H9 (cell line): ENCODE results near the gene SPIN3. TPM values are rescaled to one million over a fixed set of nuclear protein-coding genes. Genes with fewer than 3 reads are reported as not detected.

Experiments
- DNase-seq: peaks from one replicate; pipeline ENCODE4 v3.0.0-alpha.2; 2017
- H2AFZ ChIP-seq: one replicate; pipeline ENCODE4 v1.6.1; 2013; ENCODE audit warnings: mild to moderate bottlenecking, low read length, control low read depth, moderate library complexity
- H2AK5ac ChIP-seq: 2 replicates; pipeline ENCODE4 v1.6.1; 2013; ENCODE audit warnings: low read length, control low read depth, mixed read lengths; ENCODE audit not compliant: insufficient read length
- H2BK120ac ChIP-seq: one replicate; pipeline ENCODE4 v1.6.1; 2013; ENCODE audit warnings: low read depth, mild to moderate bottlenecking, low read length, control low read depth, inconsistent platforms; ENCODE audit not compliant: poor library complexity, severe bottlenecking
- H2BK12ac ChIP-seq: 2 replicates; pipeline ENCODE4 v1.6.1; 2013; ENCODE audit warnings: low read length, control low read depth, mixed read lengths, low read depth; ENCODE audit not compliant: insufficient read length
- H2BK15ac ChIP-seq: 2 replicates; pipeline ENCODE4 v1.6.1; 2013; ENCODE audit warnings: low read depth, low read length, control low read depth
- H2BK20ac ChIP-seq: one replicate; pipeline ENCODE4 v1.6.1; 2013; ENCODE audit warnings: low read depth, mild to moderate bottlenecking, low read length, control low read depth, inconsistent platforms; ENCODE audit not compliant: poor library complexity, severe bottlenecking
- H2BK5ac ChIP-seq: 2 replicates; pipeline ENCODE4 v1.6.1; 2013; ENCODE audit warnings: low read length, control low read depth, mixed read lengths; ENCODE audit not compliant: insufficient read length
- H3K14ac ChIP-seq: 2 replicates; pipeline ENCODE4 v1.6.1; 2013; ENCODE audit warnings: low read length, control low read depth; ENCODE audit not compliant: insufficient read depth
- H3K18ac ChIP-seq: 2 replicates; pipeline ENCODE4 v1.6.1; 2013; ENCODE audit warnings: low read depth, mild to moderate bottlenecking, mixed read lengths, low read length, control low read depth; ENCODE audit not compliant: insufficient read length
- H3K23ac ChIP-seq: 2 replicates; pipeline ENCODE4 v1.6.1; 2013; ENCODE audit warnings: low read length, control low read depth, mixed read lengths, low read depth; ENCODE audit not compliant: insufficient read length
- H3K23me2 ChIP-seq: 2 replicates; pipeline ENCODE4 v1.6.1; 2013; ENCODE audit warnings: low read depth, mild to moderate bottlenecking, mixed read lengths, low read length, control low read depth; ENCODE audit not compliant: insufficient read length, poor library complexity, severe bottlenecking
- H3K27ac ChIP-seq: 2 replicates; pipeline ENCODE4 v1.5.1; 2013; ENCODE audit warnings: low read length, control low read depth, mixed read lengths, low read depth; ENCODE audit not compliant: insufficient read length
- H3K27me3 ChIP-seq: 2 replicates; pipeline ENCODE4 v1.6.1; 2013; ENCODE audit warnings: low read length, control low read depth, inconsistent platforms; ENCODE audit not compliant: insufficient read depth
- H3K4ac ChIP-seq: 2 replicates; pipeline ENCODE4 v1.6.1; 2013; ENCODE audit warnings: low read depth, mild to moderate bottlenecking, control low read depth, inconsistent platforms, low read length, moderate library complexity
- H3K4me1 ChIP-seq: 2 replicates; pipeline ENCODE4 v1.6.1; 2013; ENCODE audit warnings: low read length, control low read depth, inconsistent platforms; ENCODE audit not compliant: insufficient read depth
- H3K4me2 ChIP-seq: 2 replicates; pipeline ENCODE4 v1.6.1; 2013; ENCODE audit warnings: low read length, control low read depth, mixed read lengths; ENCODE audit not compliant: insufficient read length, insufficient read depth
- H3K56ac ChIP-seq: 2 replicates; pipeline ENCODE4 v1.6.1; 2013; ENCODE audit warnings: low read depth, mild to moderate bottlenecking, mixed read lengths, low read length, control low read depth; ENCODE audit not compliant: insufficient read length
- H3K79me1 ChIP-seq: 2 replicates; pipeline ENCODE4 v1.6.1; 2013; ENCODE audit warnings: low read depth, mild to moderate bottlenecking, moderate library complexity, low read length, control low read depth, inconsistent platforms; ENCODE audit not compliant: insufficient read depth, poor library complexity, severe bottlenecking
- H3K79me2 ChIP-seq: 2 replicates; pipeline ENCODE4 v1.6.1; 2013; ENCODE audit warnings: low read length, control low read depth, inconsistent platforms; ENCODE audit not compliant: insufficient read depth
- H3K9ac ChIP-seq: 2 replicates; pipeline ENCODE4 v1.6.1; 2013; ENCODE audit warnings: low read length, control low read depth, mixed read lengths; ENCODE audit not compliant: insufficient read length; ENCODE audit errors: extremely low read depth
- H3K9me3 ChIP-seq: one replicate; pipeline ENCODE4 v1.6.1; 2013; ENCODE audit warnings: low read depth, low read length, inconsistent platforms; ENCODE audit not compliant: control insufficient read depth
- H3T11ph ChIP-seq: one replicate; pipeline ENCODE4 v1.6.1; 2013; ENCODE audit warnings: mild to moderate bottlenecking, low read length, control low read depth, inconsistent platforms
- H4K20me1 ChIP-seq: one replicate; pipeline ENCODE4 v1.6.1; 2013; ENCODE audit not compliant: control insufficient read depth, insufficient read length, insufficient read depth
- H4K5ac ChIP-seq: 2 replicates; pipeline ENCODE4 v1.6.1; 2013; ENCODE audit warnings: low read depth, mild to moderate bottlenecking, mixed read lengths, low read length, control low read depth; ENCODE audit not compliant: insufficient read length
- H4K8ac ChIP-seq: replicated peaks from 2 replicates; pipeline ENCODE4 v1.6.1; 2013; ENCODE audit warnings: low read length, control low read depth, mixed read lengths, low read depth; ENCODE audit not compliant: insufficient read length
- H4K91ac ChIP-seq: 2 replicates; pipeline ENCODE4 v1.6.1; 2013; ENCODE audit warnings: low read depth, mild to moderate bottlenecking, moderate library complexity, mixed read lengths, low read length, control low read depth; ENCODE audit not compliant: insufficient read length
- H3K27ac Mint-ChIP-seq, 3 experiments: 2 replicates in 2 of 3; 3 replicates in 1 of 3; pipeline ENCODE4 v1.8.0; 2020 to 2021; ENCODE audit warnings: mixed read lengths in 3 of 3, mild to moderate bottlenecking in 1 of 3, moderate library complexity in 1 of 3
- H3K27me3 Mint-ChIP-seq: 2 replicates; pipeline ENCODE4 v1.8.0; 2021; ENCODE audit warnings: low read depth, mild to moderate bottlenecking, moderate library complexity, mixed read lengths
- H3K36me3 Mint-ChIP-seq, 3 experiments: 2 replicates in 2 of 3; 3 replicates in 1 of 3; pipeline ENCODE4 v1.8.0; 2020 to 2021; ENCODE audit warnings: low read depth in 3 of 3, mixed read lengths in 3 of 3; ENCODE audit not compliant: insufficient read depth in 1 of 3
- H3K4me1 Mint-ChIP-seq, 2 experiments: 2 replicates each; pipeline ENCODE4 v1.8.0; 2020; ENCODE audit warnings: mixed read lengths in 2 of 2
- H3K4me3 Mint-ChIP-seq, 2 experiments: 2 replicates in 1 of 2; 3 replicates in 1 of 2; pipeline ENCODE4 v1.8.0; 2020 to 2021; ENCODE audit warnings: mild to moderate bottlenecking in 2 of 2, mixed read lengths in 2 of 2, moderate library complexity in 1 of 2
- H3K9me3 Mint-ChIP-seq, 2 experiments: 2 replicates in 1 of 2; 3 replicates in 1 of 2; pipeline ENCODE4 v1.8.0; 2020; ENCODE audit warnings: mild to moderate bottlenecking in 2 of 2, mixed read lengths in 2 of 2, moderate library complexity in 1 of 2
- WGBS: extraction: QIAGEN DNeasy Blood & Tissue Kit; methylation state at CpG from one replicate; pipeline ENCODE4 v1.1.7; 2013; ENCODE audit warnings: missing lambda C conversion rate, low lambda C conversion rate, mixed read lengths; ENCODE audit not compliant: insufficient read length; ENCODE audit errors: extremely low coverage; 5-methylcytosine and 5-hydroxymethylcytosine counted together
- long read RNA-seq: library from polyadenylated mRNA; unstranded; transcript quantifications from one replicate; pipeline ENCODE4 v2.0.0, GENCODE V29; 2020
- total RNA-seq: library from RNA; stranded (reverse); gene quantifications from 2 replicates; pipeline ENCODE4 v1.2.1, GENCODE V29; 2021
- TF ChIP-seq, protein P1 (sequence below): fragments of 200-600 bp; sonication (generic); conservative IDR thresholded peaks from 3 replicates; pipeline ENCODE4 v1.8.0; 2021; ENCODE audit warnings: antibody characterized with exemption, mild to moderate bottlenecking

SPIN3 gene
- total RNA-seq, result 23.3 and 23.5 TPM in 2 replicates
- long read RNA-seq, full-length matches to known transcripts, result 88 of 103 reads
- long read RNA-seq, partial matches to known transcripts, result 9 of 103 reads
- long read RNA-seq, other reads (novel, unspliced or antisense), result 6 of 103 reads

DNA sequence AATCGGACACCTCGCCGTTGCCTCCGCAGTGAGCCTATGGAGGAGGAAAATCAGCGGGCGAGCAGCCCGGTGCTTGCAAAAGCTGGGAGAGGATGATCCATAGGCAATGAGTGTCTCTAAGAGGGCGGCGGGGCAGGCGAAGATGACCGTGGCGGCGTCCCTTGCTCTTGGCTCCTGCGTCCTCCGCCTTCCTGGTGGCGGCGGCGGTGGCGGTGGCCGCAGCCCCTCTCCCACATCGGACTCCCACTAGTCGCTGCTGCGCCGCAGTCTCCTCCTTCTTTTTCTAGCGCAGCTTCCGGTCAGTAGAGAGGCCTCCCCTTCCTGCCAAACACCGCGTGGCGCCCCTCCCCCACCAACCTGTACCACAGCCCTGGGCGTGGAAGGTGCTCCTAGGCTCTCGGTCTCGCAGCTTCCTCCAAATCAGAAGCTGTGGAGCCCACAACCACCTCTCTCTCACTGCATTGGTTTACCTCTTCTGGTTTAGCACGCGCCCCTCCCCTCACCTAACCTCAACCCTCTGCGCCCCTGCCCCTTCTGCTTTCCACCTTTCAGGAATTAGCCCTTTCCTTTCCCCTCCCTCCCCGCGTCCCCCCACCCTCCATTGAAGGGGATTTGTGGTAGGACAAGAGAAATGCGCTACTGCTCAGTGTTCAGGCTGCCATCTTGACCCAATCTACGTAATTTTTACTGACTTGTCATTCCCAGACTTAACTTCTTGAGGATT, at the start of gene SPIN3:
Gene SPIN3 (minus strand): TSS at position 271 of the 724 bp plus-strand sequence. CDS start 594 bp downstream, outside the sequence.
- Histone ChIP-seq H3K4me1 (no peaks in the 10 kb centered on the region), H4K91ac (no peak within 1 kb of the TSS), H2AFZ (no peak within 1 kb of the TSS), H3T11ph (no peak within 1 kb of the TSS), H3K9ac (peak within 1 kb of the TSS; percentile 69), H3K27ac (no peak within 1 kb of the TSS), H3K23me2 (peaks cover 8% of the 10 kb centered on the region), H3K14ac (peak within 1 kb of the TSS; percentile 18), H4K8ac (no peak within 1 kb of the TSS), H3K4me2 (peak within 1 kb of the TSS; percentile 67), H3K56ac (no peak within 1 kb of the TSS), H3K79me1 (no peaks in the 10 kb centered on the region), H2BK20ac (no peak within 1 kb of the TSS), H3K9me3 (peaks cover 8% of the 10 kb centered on the region), H2BK15ac (no peak within 1 kb of the TSS), H2BK120ac (no peak within 1 kb of the TSS), H2AK5ac (no peak within 1 kb of the TSS), H3K27me3 (no peaks in the 10 kb centered on the region), H2BK12ac (no peak within 1 kb of the TSS), H2BK5ac (no peak within 1 kb of the TSS), H3K23ac (no peak within 1 kb of the TSS), H4K5ac (no peak within 1 kb of the TSS), H3K18ac (no peak within 1 kb of the TSS), H3K4ac (no peak within 1 kb of the TSS), H3K79me2 (no peaks in the 10 kb centered on the region), H4K20me1 (no peaks in the 10 kb centered on the region)
- peaks cover 34 to 46% (median 45%) of the 10 kb centered on the region in 3 experiments for H3K36me3 Mint-ChIP-seq
- H3K4me1 Mint-ChIP-seq, result peaks cover 13 to 20% of the 10 kb centered on the region in 2 experiments
- H3K27me3 Mint-ChIP-seq, result no peaks in the 10 kb centered on the region
- H3K9me3 Mint-ChIP-seq, result peaks cover 61 to 69% of the 10 kb centered on the region in 2 experiments
- peak; percentile 92 for DNase-seq
- peak within 1 kb of the TSS; percentile 97 to 98 (median 98) for H3K27ac Mint-ChIP-seq
- peak within 1 kb of the TSS; percentile 89 to 91 for H3K4me3 Mint-ChIP-seq
- WGBS, result no CpG with 5 or more reads among the region's 39 CpGs
- TF ChIP-seq, protein P1, sequence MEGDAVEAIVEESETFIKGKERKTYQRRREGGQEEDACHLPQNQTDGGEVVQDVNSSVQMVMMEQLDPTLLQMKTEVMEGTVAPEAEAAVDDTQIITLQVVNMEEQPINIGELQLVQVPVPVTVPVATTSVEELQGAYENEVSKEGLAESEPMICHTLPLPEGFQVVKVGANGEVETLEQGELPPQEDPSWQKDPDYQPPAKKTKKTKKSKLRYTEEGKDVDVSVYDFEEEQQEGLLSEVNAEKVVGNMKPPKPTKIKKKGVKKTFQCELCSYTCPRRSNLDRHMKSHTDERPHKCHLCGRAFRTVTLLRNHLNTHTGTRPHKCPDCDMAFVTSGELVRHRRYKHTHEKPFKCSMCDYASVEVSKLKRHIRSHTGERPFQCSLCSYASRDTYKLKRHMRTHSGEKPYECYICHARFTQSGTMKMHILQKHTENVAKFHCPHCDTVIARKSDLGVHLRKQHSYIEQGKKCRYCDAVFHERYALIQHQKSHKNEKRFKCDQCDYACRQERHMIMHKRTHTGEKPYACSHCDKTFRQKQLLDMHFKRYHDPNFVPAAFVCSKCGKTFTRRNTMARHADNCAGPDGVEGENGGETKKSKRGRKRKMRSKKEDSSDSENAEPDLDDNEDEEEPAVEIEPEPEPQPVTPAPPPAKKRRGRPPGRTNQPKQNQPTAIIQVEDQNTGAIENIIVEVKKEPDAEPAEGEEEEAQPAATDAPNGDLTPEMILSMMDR, result no peak
